ENCODE measurements around the gene LPIN1. TPM values are rescaled to one million over a fixed set of nuclear protein-coding genes. Genes with fewer than 3 reads are reported as not detected.

LPIN1 gene
- total RNA-seq, 1 experiment from 2014 or later, result 4.4 TPM

DNA sequence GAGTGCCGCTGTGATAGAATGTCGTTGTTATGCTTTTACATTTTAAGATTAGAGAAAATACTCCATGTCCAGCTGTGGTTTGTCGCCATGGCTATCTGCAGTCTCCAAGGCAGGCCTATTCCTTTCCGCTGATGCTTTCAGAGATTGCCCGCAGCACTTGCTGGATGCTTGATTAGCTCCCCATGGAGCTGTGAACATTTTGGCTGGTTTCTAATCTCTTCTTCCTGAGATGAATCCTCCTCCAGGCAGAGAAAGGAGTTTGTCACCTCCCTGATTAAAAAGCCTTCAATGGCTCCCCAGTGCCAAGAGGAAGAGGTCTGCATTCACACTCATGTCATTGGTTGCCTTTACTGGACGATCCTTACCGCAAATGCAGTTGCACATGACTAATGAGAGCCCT lies 32.6 kb upstream of the LPIN1 start:
- Histone ChIP-seq H3K23ac (ENCODE audit: insufficient read length, low read depth, low read length) (no peak overlapping the region), H3K4me2 (ENCODE audit: insufficient read depth, insufficient read length, low read length) (no peak overlapping the region), H2AK5ac (ENCODE audit: insufficient read length, low read length) (no peak overlapping the region), H4K20me1 (ENCODE audit: control insufficient read depth, insufficient read depth, insufficient read length) (no peaks in the 10 kb centered on the region), H2AFZ (ENCODE audit: low read length) (no peak overlapping the region), H2BK20ac (ENCODE audit: low read depth, low read length, poor library complexity, severe bottlenecking) (no peak overlapping the region), H3K27ac (ENCODE audit: insufficient read length, low read depth, low read length) (no peak overlapping the region), H2BK12ac (ENCODE audit: insufficient read length, low read depth, low read length) (no peak overlapping the region), H3K9me3 (ENCODE audit: control insufficient read depth, low read depth, low read length) (no peaks in the 10 kb centered on the region), H3K27me3 (ENCODE audit: insufficient read depth, low read length) (no peaks in the 10 kb centered on the region), H3K23me2 (ENCODE audit: insufficient read length, low read depth, low read length, poor library complexity, severe bottlenecking) (no peaks in the 10 kb centered on the region), H4K8ac (replicated peaks; ENCODE audit: insufficient read length, low read depth, low read length) (no peak overlapping the region), H2BK120ac (ENCODE audit: low read depth, low read length, poor library complexity, severe bottlenecking) (no peak overlapping the region), H3K4ac (ENCODE audit: low read depth, low read length) (no peak overlapping the region), H3K14ac (ENCODE audit: insufficient read depth, low read length) (no peak overlapping the region), H2BK5ac (ENCODE audit: insufficient read length, low read length) (no peak overlapping the region), H3K9ac (ENCODE audit: extremely low read depth, insufficient read length, low read length) (no peak overlapping the region), H3K79me2 (ENCODE audit: insufficient read depth, low read length) (no peaks in the 10 kb centered on the region), H3K56ac (ENCODE audit: insufficient read length, low read depth, low read length) (no peak overlapping the region), H3T11ph (ENCODE audit: low read length) (no peak overlapping the region), H3K4me1 (ENCODE audit: insufficient read depth, low read length) (no peaks in the 10 kb centered on the region), H3K79me1 (ENCODE audit: insufficient read depth, low read depth, low read length, poor library complexity, severe bottlenecking) (no peaks in the 10 kb centered on the region), H3K18ac (ENCODE audit: insufficient read length, low read depth, low read length) (no peak overlapping the region), H4K5ac (ENCODE audit: insufficient read length, low read depth, low read length) (no peak overlapping the region), H4K91ac (ENCODE audit: insufficient read length, low read depth, low read length) (no peak overlapping the region), H2BK15ac (ENCODE audit: low read depth, low read length) (no peak overlapping the region)
- DNase-seq, result no peak
- Mint-ChIP-seq H3K4me3 (no peak overlapping the region), H3K27me3 (ENCODE audit: low read depth) (peaks cover 4% of the 10 kb centered on the region; the same call in 1 of the 2 replicates), H3K4me1 (peaks cover 0 to 2% of the 10 kb centered on the region in 2 experiments; a peak in 1 of 4 replicates), H3K9me3 (no peaks in the 10 kb centered on the region), H3K27ac (no peak overlapping the region), H3K36me3 (ENCODE audit: insufficient read depth in 1 of 3, low read depth in 3 of 3) (no peaks in the 10 kb centered on the region; a peak in 2 of 7 replicates)
- no CpG with 5 or more reads among the region's 7 CpGs for WGBS (ENCODE audit: extremely low coverage, insufficient read length, low lambda C conversion rate)
- TF ChIP-seq CTCF (conservative IDR thresholded peaks at IDR 0.05), result no peak

All from H9 (cell line).